Activated B cell treated with CpG ODN at 0.5 μM for 24 hours (primary cell): Measurements from ENCODE around the gene NRXN2. TPM values are rescaled to one million over a fixed set of nuclear protein-coding genes. Genes with fewer than 3 reads are reported as not detected.

ENCODE experiments used
- ATAC-seq: fragments of 200-7000 bp; cut with Tn5 transposase; one replicate; pipeline ENCODE4 v1.10.0; 2021; ENCODE audit warnings: low read depth, mild to moderate bottlenecking, moderate library complexity
- CTCF ChIA-PET: fragments of 350-600 bp; sonication (Branson Sonifier 250); formaldehyde crosslinking; loops from one replicate; lab custom pipeline; 2021; ENCODE audit warnings: antibody characterized with exemption; lab: Charles Lee
- POLR2A ChIA-PET: fragments of 350-600 bp; sonication (Branson Sonifier 250); formaldehyde crosslinking; loops from one replicate; lab custom pipeline; 2021; ENCODE audit warnings: antibody characterized with exemption; lab: Charles Lee
- DNase-seq: peaks from one replicate; pipeline ENCODE4 v3.0.0; 2022
- H3K27ac Mint-ChIP-seq: one replicate; pipeline ENCODE4 v1.8.0; 2020; ENCODE audit warnings: mixed read lengths
- H3K27me3 Mint-ChIP-seq: one replicate; pipeline ENCODE4 v1.8.0; 2021; ENCODE audit warnings: mixed read lengths
- H3K36me3 Mint-ChIP-seq: one replicate; pipeline ENCODE4 v1.8.0; 2021; ENCODE audit warnings: low read depth, mixed read lengths
- H3K4me1 Mint-ChIP-seq: one replicate; pipeline ENCODE4 v1.8.0; 2021; ENCODE audit warnings: mixed read lengths
- H3K4me3 Mint-ChIP-seq: one replicate; pipeline ENCODE4 v1.8.0; 2020; ENCODE audit warnings: mild to moderate bottlenecking, mixed read lengths
- H3K9me3 Mint-ChIP-seq: one replicate; pipeline ENCODE4 v1.8.0; 2020; ENCODE audit warnings: mixed read lengths
- CTCF ChIP-seq: fragments of 200-600 bp; IDR thresholded peaks from one replicate; pipeline ENCODE4 v1.8.0; 2022; ENCODE audit warnings: antibody characterized with exemption, mild to moderate bottlenecking
- intact Hi-C: fragments of 100-400 bp; cut with micrococcal nuclease; formaldehyde crosslinking; loops from one replicate; pipeline ENCODE4 v1.15.1; 2024
- total RNA-seq: library from RNA; stranded (reverse); gene quantifications from 2 replicates; pipeline ENCODE4 v1.2.3, GENCODE V29; 2022

Gene NRXN2
- total RNA-seq, 1 donor from 2014 or later, result 0.73 TPM

DNA sequence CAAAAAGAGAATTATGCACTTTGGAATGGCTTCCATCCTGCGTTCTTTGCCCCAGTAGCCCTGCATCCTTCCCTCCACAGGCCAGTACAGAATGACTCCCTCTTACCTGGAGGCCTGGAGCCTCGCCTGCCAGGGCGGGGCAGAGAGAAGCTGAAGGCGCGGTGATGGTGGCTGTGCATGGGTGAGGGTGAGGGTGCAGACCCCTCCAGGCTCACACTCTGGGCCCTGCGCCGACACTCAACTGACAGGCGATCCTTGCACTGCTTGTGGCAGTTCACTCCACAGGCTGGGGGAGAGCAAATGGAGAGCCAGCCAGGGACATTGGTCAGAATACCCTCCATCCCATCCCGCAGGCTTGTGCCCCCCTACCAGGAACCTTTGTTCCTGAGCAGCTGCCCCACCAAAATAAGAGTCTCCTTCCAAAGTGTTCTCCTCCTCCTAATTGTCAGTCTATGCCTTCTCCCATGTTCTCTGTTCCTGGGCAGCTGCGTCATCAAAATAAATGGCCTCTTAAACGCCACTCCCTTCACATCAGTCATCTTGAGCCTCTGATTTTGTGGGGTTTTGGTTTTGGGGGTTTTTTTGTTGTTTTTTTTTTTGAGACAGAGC is 5.9 kb upstream of the NRXN2 start:
- peaks cover 59% of the 10 kb centered on the region for H3K36me3 Mint-ChIP-seq
- POLR2A ChIA-PET, result interaction anchor here (0.6 to 0.7 kb wide), 2 partner anchors 11 to 74 kb away, joined by 3 read pairs; no protein-coding TSS in a partner anchor
- intact Hi-C loops, result no loop called here

DNA sequence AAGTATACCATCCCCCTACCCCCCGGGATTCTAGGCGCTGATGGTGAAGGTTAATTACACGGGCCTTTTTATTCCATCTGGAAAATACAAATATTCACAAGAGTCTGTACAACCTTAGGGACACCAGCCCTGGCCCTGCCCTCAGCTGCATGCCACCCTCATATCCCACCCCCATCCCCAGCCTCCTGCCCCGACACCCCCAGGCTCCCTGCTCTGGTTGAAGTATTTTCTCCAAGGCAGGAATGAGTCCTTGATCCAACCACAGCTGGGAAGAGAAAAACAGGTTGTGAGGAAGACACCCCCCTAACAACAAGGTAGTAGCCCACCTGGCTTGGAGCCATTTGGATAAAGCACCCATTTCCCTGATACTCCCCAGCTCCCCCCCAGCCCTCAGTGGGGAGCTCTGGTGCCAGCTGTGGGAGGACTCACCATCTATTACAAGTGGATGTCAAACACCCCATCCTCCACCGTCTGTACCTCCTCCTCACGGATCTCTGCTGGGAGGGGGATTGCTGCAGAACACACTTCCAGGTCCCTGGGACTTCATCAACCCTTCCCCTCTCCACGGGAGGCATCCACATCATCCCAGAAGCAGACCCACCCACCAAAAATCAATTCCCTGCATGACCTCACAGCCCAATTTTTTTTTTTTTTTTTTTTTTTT is 4.0 kb upstream of the NRXN2 start:
- no peak for ATAC-seq
- intact Hi-C loops, result no loop called here
- H3K4me1 Mint-ChIP-seq, result peaks cover 23% of the 10 kb centered on the region
- H3K4me3 Mint-ChIP-seq, result no peak overlapping the region
- ChIA-PET POLR2A (interaction anchor here (0.6 to 1.2 kb wide), 4 partner anchors 13 to 1055 kb away, joined by 3 to 9 read pairs (median 4); no protein-coding TSS in a partner anchor), CTCF (interaction anchor here (1.4 kb wide), 1 partner anchor 38 kb away, joined by 3 read pairs; no protein-coding TSS in a partner anchor)
- no peak for DNase-seq
- H3K27me3 Mint-ChIP-seq, result peaks cover 5% of the 10 kb centered on the region
- peaks cover 47% of the 10 kb centered on the region for H3K36me3 Mint-ChIP-seq
- no peak for TF ChIP-seq CTCF
- H3K9me3 Mint-ChIP-seq, result no peaks in the 10 kb centered on the region
- H3K27ac Mint-ChIP-seq, result peak overlapping the region; percentile 53

More for the DNA sequence above, 5.9 kb upstream of the NRXN2 start:
- DNase-seq (no peak), ATAC-seq (no peak)
- CTCF ChIA-PET, result no interaction called here
- Mint-ChIP-seq H3K27me3 (no peaks in the 10 kb centered on the region), H3K4me3 (no peak overlapping the region), H3K9me3 (no peaks in the 10 kb centered on the region), H3K4me1 (peaks cover 25% of the 10 kb centered on the region), H3K27ac (peak overlapping the region; percentile 41)
- TF ChIP-seq CTCF, result no peak

DNA sequence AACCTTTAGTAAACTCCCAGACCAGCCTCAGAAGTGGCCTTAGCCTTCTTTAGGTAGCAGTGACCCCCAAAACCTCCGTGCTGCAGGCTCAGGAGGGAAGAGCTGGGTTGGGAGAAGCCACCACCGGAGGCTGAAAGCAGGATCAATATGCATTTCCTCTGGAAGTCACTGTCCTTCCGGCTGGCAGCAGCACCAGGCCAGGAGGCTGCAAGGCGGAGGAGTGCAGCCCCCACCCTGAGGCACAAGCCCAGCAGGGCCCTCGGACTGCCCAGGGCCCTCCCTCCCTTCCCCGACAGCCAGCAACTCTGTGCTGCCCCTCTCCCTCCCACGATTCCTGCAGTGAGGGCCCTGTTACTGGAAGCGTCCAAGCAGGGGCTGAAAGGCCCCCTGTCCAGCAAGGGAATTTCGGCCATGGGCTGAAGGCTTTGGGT is 3.2 kb upstream of the NRXN2 start:
- peaks cover 9% of the 10 kb centered on the region for H3K27me3 Mint-ChIP-seq
- intact Hi-C loops, result no loop called here
- POLR2A ChIA-PET, result interaction anchor here (1.2 kb wide), 1 partner anchor 17 kb away, joined by 3 read pairs; no protein-coding TSS in a partner anchor
- DNase-seq (no peak), ATAC-seq (no peak)
- CTCF ChIA-PET, result interaction anchor here (1.4 kb wide), 1 partner anchor 37 kb away, joined by 3 read pairs; no protein-coding TSS in a partner anchor
- H3K9me3 Mint-ChIP-seq, result no peaks in the 10 kb centered on the region
- H3K27ac Mint-ChIP-seq, result no peak overlapping the region
- peaks cover 22% of the 10 kb centered on the region for H3K4me1 Mint-ChIP-seq
- no peak for TF ChIP-seq CTCF
- peaks cover 40% of the 10 kb centered on the region for H3K36me3 Mint-ChIP-seq
- H3K4me3 Mint-ChIP-seq, result no peak overlapping the region

GRCh38 chr11:64724863-64725532 is 2.0 kb upstream of the NRXN2 start:
- no peak for ATAC-seq
- CTCF ChIA-PET, result interaction anchor here (1.4 kb wide), 1 partner anchor 36 kb away, joined by 6 read pairs; no protein-coding TSS in a partner anchor
- Mint-ChIP-seq H3K4me3 (no peak overlapping the region), H3K27ac (no peak overlapping the region), H3K4me1 (peaks cover 22% of the 10 kb centered on the region), H3K9me3 (no peaks in the 10 kb centered on the region), H3K36me3 (peaks cover 30% of the 10 kb centered on the region), H3K27me3 (peaks cover 20% of the 10 kb centered on the region)
- POLR2A ChIA-PET, result interaction anchor here (0.6 to 1.0 kb wide), 3 partner anchors 20 to 360 kb away, joined by 3 to 4 read pairs (median 4); no protein-coding TSS in a partner anchor
- intact Hi-C loops, result no loop called here
- TF ChIP-seq CTCF, result no peak
- no peak for DNase-seq
